HCT116 (cell line): ENCODE results near the gene IL17RA. TPM values are rescaled to one million over a fixed set of nuclear protein-coding genes. Genes with fewer than 3 reads are reported as not detected.

ENCODE experiments used
- ATAC-seq: fragments of 200-7000 bp; cut with Tn5 transposase; 2 replicates; pipeline ENCODE4 v1.9.1; 2020; ENCODE audit warnings: mild to moderate bottlenecking, moderate library complexity
- BruUV-seq: library from RNA; stranded (reverse); fragments of 400-500 nt; replicated peaks from 2 replicates; lab custom pipeline; 2021; lab: Mats Ljungman, UMichigan
- CTCF ChIA-PET: fragments of 300-600 bp; sonication (Branson Sonifier 250); formaldehyde crosslinking; loops from one replicate; lab custom pipeline; 2021; ENCODE audit warnings: antibody characterized with exemption; lab: Charles Lee
- POLR2A ChIA-PET: fragments of 300-600, 350-600 bp; sonication (Branson Sonifier 250); formaldehyde crosslinking; loops from one replicate; lab custom pipeline; 2021; ENCODE audit warnings: antibody characterized with exemption; lab: Charles Lee
- RAD21 ChIA-PET, 2 experiments: fragments of 300-600 bp; sonication (Branson Sonifier 250); formaldehyde crosslinking; loops; one replicate each; lab custom pipeline; 2023; ENCODE audit warnings: low total read pairs in 2 of 2; ENCODE audit not compliant: uncharacterized antibody in 2 of 2, unreplicated experiment in 2 of 2, low non-redundant PET in 1 of 2; lab: Charles Lee
- DNase-seq: peaks from one replicate; pipeline ENCODE4 v3.0.0-alpha.2; 2010; ENCODE audit warnings: low read depth, low spot score
- H2AFZ ChIP-seq: fragments of 200-600 bp; shearing (Covaris generic), sonication (generic); 2 replicates; pipeline ENCODE4 v1.6.1; 2017; ENCODE audit warnings: low read depth, mixed run types, mixed read lengths, antibody characterized with exemption, low read length; ENCODE audit not compliant: poor library complexity, severe bottlenecking
- H3K27ac ChIP-seq: 2 replicates; pipeline ENCODE4 v1.5.1; 2012; ENCODE audit warnings: low read depth, low read length
- H3K27me3 ChIP-seq: fragments of 200-600 bp; sonication (generic); 2 replicates; pipeline ENCODE4 v1.6.1; 2016; ENCODE audit warnings: mixed run types, low read length, mixed read lengths; ENCODE audit not compliant: insufficient read depth
- H3K36me3 ChIP-seq, 2 experiments: fragments of 200-500 bp in 1 of 2; fragments of 200-600 bp in 1 of 2; sonication (Bioruptor generic) in 1 of 2; sonication (generic) in 1 of 2; 2 replicates each; pipeline versions ENCODE4 v1.5.1 to v1.6.1; 2014 to 2016; ENCODE audit warnings: low read length in 2 of 2, inconsistent platforms in 1 of 2, mixed read lengths in 1 of 2, mixed run types in 1 of 2; ENCODE audit not compliant: insufficient read depth in 2 of 2, control insufficient read depth in 1 of 2
- H3K4me1 ChIP-seq, 2 experiments: fragments of 200-600 bp in 1 of 2; sonication (generic) in 1 of 2; 2 replicates each; pipeline versions ENCODE4 v1.5.1 to v1.6.1; 2012 to 2017; ENCODE audit warnings: low read length in 2 of 2, inconsistent platforms in 1 of 2, mild to moderate bottlenecking in 1 of 2, mixed read lengths in 1 of 2, mixed run types in 1 of 2, moderate library complexity in 1 of 2; ENCODE audit not compliant: insufficient read depth in 2 of 2, control insufficient read depth in 1 of 2
- H3K4me2 ChIP-seq: fragments of 200-600 bp; sonication (generic); 2 replicates; pipeline ENCODE4 v1.6.1; 2017; ENCODE audit warnings: mixed run types, low read length, mixed read lengths
- H3K4me3 ChIP-seq, 2 experiments: fragments of 200-600 bp in 1 of 2; sonication (generic) in 1 of 2; replicated peaks in 1 of 2; 2 replicates each; pipeline ENCODE4 v1.5.1; 2011 to 2016; ENCODE audit warnings: low read length in 2 of 2, control low read depth in 1 of 2, low read depth in 1 of 2, mild to moderate bottlenecking in 1 of 2, mixed read lengths in 1 of 2, mixed run types in 1 of 2
- H3K79me2 ChIP-seq: fragments of 200-600 bp; sonication (generic); 2 replicates; pipeline ENCODE4 v1.6.1; 2017; ENCODE audit warnings: mild to moderate bottlenecking, mixed run types, low read length, moderate library complexity, mixed read lengths; ENCODE audit not compliant: insufficient read depth
- H3K9ac ChIP-seq: fragments of 200-600 bp; sonication (generic); 2 replicates; pipeline ENCODE4 v1.6.1; 2016; ENCODE audit warnings: low read length, mixed read lengths
- H3K9me2 ChIP-seq: fragments of 200-600 bp; sonication (generic), shearing (Covaris generic); 2 replicates; pipeline ENCODE4 v1.6.1; 2017; ENCODE audit warnings: mixed run types, mild to moderate bottlenecking, moderate library complexity; ENCODE audit not compliant: insufficient read depth
- H3K9me3 ChIP-seq, 2 experiments: fragments of 200-500 bp in 1 of 2; fragments of 200-600 bp in 1 of 2; sonication (Bioruptor generic) in 1 of 2; sonication (generic) in 1 of 2; 2 replicates each; pipeline ENCODE4 v1.6.1; 2014 to 2017; ENCODE audit warnings: low read length in 2 of 2, mixed read lengths in 2 of 2, inconsistent platforms in 1 of 2, low read depth in 1 of 2, mild to moderate bottlenecking in 1 of 2, mixed run types in 1 of 2, moderate library complexity in 1 of 2; ENCODE audit not compliant: control insufficient read depth in 1 of 2, insufficient read depth in 1 of 2
- H4K20me1 ChIP-seq: fragments of 200-600 bp; sonication (generic), shearing (Covaris generic); 2 replicates; pipeline ENCODE4 v1.6.1; 2017; ENCODE audit warnings: mixed run types, mild to moderate bottlenecking, moderate library complexity; ENCODE audit not compliant: insufficient read depth
- CBX3 ChIP-seq: IDR thresholded peaks from 2 replicates; pipeline ENCODE4 v1.6.1; 2012; ENCODE audit warnings: low read depth
- EGR1 ChIP-seq: IDR thresholded peaks from 2 replicates; pipeline ENCODE4 v1.6.1; 2012; ENCODE audit warnings: low read depth
- POLR2A ChIP-seq: IDR thresholded peaks from 2 replicates; pipeline ENCODE4 v1.7.0; 2011; ENCODE audit warnings: borderline replicate concordance; ENCODE audit not compliant: insufficient read depth, insufficient read length; ENCODE audit errors: extremely low read depth
- SIN3A ChIP-seq: IDR thresholded peaks from 2 replicates; pipeline ENCODE4 v1.6.1; 2012; ENCODE audit warnings: low read depth
- SP1 ChIP-seq: IDR thresholded peaks from 2 replicates; pipeline ENCODE4 v1.6.1; 2012; ENCODE audit warnings: low read depth
- YY1 ChIP-seq: IDR thresholded peaks from 2 replicates; pipeline ENCODE4 v1.6.1; 2011; ENCODE audit warnings: low read length, low read depth, moderate library complexity, mild to moderate bottlenecking; ENCODE audit not compliant: insufficient replicate concordance; ENCODE audit errors: extremely low read depth
- ZFX ChIP-seq: fragments of 450-650 bp; IDR thresholded peaks from 2 replicates; pipeline ENCODE4 v1.6.1; 2017
- ZNF274 ChIP-seq: fragments of 200-500 bp; sonication (Bioruptor generic); IDR thresholded peaks from 2 replicates; pipeline ENCODE4 v1.6.1; 2014; ENCODE audit warnings: mild to moderate bottlenecking, low read depth, low read length, inconsistent platforms
- intact Hi-C: fragments of 100-400 bp; cut with micrococcal nuclease; formaldehyde crosslinking; loops from 2 replicates; pipeline ENCODE4 v1.10.0; 2022
- total RNA-seq: library from RNA; stranded (reverse); gene quantifications from one replicate; pipeline ENCODE4 v1.2.1, GENCODE V29; 2021; ENCODE audit not compliant: unreplicated experiment
- TF ChIP-seq, protein P1 (sequence below): IDR thresholded peaks from 2 replicates; pipeline ENCODE4 v1.6.1; 2012
- TF ChIP-seq, protein P2 (sequence below): IDR thresholded peaks from 2 replicates; pipeline ENCODE4 v1.6.1; 2012; ENCODE audit warnings: low read depth
- TF ChIP-seq, protein P3 (sequence below), 3 experiments: fragments of 200-600 bp in 1 of 3; sonication (generic) in 1 of 3; IDR thresholded peaks in 2 of 3; conservative IDR thresholded peaks in 1 of 3; 2 replicates each; pipeline ENCODE4 v1.5.1; 2012 to 2017; ENCODE audit warnings: low read depth in 2 of 3, low read length in 2 of 3, antibody characterized with exemption in 1 of 3, borderline replicate concordance in 1 of 3, control low read depth in 1 of 3, mild to moderate bottlenecking in 1 of 3, mixed read lengths in 1 of 3, mixed run types in 1 of 3, moderate library complexity in 1 of 3; ENCODE audit not compliant: insufficient read depth in 1 of 3

Gene IL17RA
- total RNA-seq, 1 experiment from 2014 or later = 17.3 TPM

DNA sequence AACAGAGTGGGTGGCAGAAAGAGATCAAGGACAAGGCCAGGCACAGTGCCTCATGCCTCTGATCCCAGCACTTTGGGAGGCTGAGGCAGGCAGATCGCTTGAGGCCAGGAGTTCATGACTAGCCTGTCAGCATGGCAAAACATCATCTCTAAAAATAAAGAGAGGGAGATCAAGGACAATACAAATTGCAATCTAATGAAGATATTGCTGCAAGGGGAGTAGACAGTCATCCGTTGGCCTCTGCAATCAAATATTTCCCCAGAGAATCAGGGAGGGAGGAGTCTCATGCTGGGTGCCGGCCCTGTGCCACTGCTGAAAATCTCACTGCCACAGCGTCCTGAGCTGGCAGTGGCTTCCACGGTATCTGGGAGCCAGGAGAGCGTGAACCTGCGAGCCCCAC is 19.4 kb upstream of the IL17RA start:
- intact Hi-C loops = no loop called here
- no peaks in the 10 kb centered on the region for H4K20me1 ChIP-seq

More for the DNA sequence above, 19.4 kb upstream of the IL17RA start:
- H3K27ac ChIP-seq = no peak overlapping the region
- TF ChIP-seq ZNF274 = no peak
- no peak for TF ChIP-seq SIN3A
- TF ChIP-seq EGR1 = no peak
- no peak for TF ChIP-seq ZFX
- TF ChIP-seq CBX3 = no peak
- TF ChIP-seq, protein P1, sequence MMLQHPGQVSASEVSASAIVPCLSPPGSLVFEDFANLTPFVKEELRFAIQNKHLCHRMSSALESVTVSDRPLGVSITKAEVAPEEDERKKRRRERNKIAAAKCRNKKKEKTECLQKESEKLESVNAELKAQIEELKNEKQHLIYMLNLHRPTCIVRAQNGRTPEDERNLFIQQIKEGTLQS = no peak
- TF ChIP-seq POLR2A = no peak
- no peak for TF ChIP-seq SP1
- TF ChIP-seq YY1 = no peak
- TF ChIP-seq, protein P2, sequence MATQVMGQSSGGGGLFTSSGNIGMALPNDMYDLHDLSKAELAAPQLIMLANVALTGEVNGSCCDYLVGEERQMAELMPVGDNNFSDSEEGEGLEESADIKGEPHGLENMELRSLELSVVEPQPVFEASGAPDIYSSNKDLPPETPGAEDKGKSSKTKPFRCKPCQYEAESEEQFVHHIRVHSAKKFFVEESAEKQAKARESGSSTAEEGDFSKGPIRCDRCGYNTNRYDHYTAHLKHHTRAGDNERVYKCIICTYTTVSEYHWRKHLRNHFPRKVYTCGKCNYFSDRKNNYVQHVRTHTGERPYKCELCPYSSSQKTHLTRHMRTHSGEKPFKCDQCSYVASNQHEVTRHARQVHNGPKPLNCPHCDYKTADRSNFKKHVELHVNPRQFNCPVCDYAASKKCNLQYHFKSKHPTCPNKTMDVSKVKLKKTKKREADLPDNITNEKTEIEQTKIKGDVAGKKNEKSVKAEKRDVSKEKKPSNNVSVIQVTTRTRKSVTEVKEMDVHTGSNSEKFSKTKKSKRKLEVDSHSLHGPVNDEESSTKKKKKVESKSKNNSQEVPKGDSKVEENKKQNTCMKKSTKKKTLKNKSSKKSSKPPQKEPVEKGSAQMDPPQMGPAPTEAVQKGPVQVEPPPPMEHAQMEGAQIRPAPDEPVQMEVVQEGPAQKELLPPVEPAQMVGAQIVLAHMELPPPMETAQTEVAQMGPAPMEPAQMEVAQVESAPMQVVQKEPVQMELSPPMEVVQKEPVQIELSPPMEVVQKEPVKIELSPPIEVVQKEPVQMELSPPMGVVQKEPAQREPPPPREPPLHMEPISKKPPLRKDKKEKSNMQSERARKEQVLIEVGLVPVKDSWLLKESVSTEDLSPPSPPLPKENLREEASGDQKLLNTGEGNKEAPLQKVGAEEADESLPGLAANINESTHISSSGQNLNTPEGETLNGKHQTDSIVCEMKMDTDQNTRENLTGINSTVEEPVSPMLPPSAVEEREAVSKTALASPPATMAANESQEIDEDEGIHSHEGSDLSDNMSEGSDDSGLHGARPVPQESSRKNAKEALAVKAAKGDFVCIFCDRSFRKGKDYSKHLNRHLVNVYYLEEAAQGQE = no peak
- TF ChIP-seq, protein P3, sequence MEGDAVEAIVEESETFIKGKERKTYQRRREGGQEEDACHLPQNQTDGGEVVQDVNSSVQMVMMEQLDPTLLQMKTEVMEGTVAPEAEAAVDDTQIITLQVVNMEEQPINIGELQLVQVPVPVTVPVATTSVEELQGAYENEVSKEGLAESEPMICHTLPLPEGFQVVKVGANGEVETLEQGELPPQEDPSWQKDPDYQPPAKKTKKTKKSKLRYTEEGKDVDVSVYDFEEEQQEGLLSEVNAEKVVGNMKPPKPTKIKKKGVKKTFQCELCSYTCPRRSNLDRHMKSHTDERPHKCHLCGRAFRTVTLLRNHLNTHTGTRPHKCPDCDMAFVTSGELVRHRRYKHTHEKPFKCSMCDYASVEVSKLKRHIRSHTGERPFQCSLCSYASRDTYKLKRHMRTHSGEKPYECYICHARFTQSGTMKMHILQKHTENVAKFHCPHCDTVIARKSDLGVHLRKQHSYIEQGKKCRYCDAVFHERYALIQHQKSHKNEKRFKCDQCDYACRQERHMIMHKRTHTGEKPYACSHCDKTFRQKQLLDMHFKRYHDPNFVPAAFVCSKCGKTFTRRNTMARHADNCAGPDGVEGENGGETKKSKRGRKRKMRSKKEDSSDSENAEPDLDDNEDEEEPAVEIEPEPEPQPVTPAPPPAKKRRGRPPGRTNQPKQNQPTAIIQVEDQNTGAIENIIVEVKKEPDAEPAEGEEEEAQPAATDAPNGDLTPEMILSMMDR (IDR thresholded peaks at IDR 0.05 in 2 of 3, conservative IDR thresholded peaks at IDR 0.05 in 1 of 3; ENCODE audit: borderline replicate concordance in 1 of 3, insufficient read depth in 1 of 3, low read depth in 2 of 3, low read length in 2 of 3) = no peak
- DNase-seq (no peak), ATAC-seq (no peak)
- H3K9me2 ChIP-seq = no peaks in the 10 kb centered on the region
- H2AFZ ChIP-seq = no peak overlapping the region
- no peaks in the 10 kb centered on the region for H3K4me1 ChIP-seq
- H3K4me3 ChIP-seq = no peak overlapping the region
- no peak overlapping the region for H3K9ac ChIP-seq
- RAD21 ChIA-PET = no interaction called here
- POLR2A ChIA-PET = no interaction called here
- CTCF ChIA-PET = no interaction called here
- H3K79me2 ChIP-seq = no peaks in the 10 kb centered on the region
- no peaks in the 10 kb centered on the region for H3K27me3 ChIP-seq
- peaks cover 0 to 2% of the 10 kb centered on the region in 2 experiments; a peak in 1 of 4 replicates for H3K36me3 ChIP-seq
- BruUV-seq = no TSS peak
- H3K9me3 ChIP-seq = no peaks in the 10 kb centered on the region
- H3K4me2 ChIP-seq = no peak overlapping the region
